Measurements from ENCODE around the gene KIF24.
"Not testable (repeated sequence)": the region's sequence is repeated elsewhere in the genome, so short reads cannot be mapped to it uniquely, and the experiment has no call there.

The KIF24 gene

DNA sequence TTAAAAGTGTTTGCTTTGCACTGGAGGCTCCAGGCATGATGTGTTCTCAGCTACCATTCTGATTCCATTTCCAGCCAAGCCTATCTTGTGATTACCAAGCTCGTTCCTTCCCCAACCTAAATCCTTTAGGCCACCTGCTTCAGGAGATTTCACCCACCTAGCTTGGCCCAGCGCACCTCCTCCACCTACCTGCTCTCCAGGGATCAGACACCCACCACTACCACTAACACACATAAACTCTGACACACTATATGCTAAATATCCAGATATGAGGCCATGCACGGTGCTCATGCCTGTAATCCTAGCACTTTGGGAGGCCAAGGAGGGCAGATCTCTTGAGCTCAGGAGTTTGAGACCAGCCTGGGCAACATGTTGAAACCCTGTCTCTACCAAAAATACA lies 45.3 kb upstream of the KIF24 start:
- TF ChIP-seq, protein P1, sequence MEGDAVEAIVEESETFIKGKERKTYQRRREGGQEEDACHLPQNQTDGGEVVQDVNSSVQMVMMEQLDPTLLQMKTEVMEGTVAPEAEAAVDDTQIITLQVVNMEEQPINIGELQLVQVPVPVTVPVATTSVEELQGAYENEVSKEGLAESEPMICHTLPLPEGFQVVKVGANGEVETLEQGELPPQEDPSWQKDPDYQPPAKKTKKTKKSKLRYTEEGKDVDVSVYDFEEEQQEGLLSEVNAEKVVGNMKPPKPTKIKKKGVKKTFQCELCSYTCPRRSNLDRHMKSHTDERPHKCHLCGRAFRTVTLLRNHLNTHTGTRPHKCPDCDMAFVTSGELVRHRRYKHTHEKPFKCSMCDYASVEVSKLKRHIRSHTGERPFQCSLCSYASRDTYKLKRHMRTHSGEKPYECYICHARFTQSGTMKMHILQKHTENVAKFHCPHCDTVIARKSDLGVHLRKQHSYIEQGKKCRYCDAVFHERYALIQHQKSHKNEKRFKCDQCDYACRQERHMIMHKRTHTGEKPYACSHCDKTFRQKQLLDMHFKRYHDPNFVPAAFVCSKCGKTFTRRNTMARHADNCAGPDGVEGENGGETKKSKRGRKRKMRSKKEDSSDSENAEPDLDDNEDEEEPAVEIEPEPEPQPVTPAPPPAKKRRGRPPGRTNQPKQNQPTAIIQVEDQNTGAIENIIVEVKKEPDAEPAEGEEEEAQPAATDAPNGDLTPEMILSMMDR (IDR thresholded peaks at IDR 0.05; ENCODE audit: extremely low read depth, missing control alignments), result no peak
- no peak for DNase-seq (ENCODE audit: low spot score)

DNA sequence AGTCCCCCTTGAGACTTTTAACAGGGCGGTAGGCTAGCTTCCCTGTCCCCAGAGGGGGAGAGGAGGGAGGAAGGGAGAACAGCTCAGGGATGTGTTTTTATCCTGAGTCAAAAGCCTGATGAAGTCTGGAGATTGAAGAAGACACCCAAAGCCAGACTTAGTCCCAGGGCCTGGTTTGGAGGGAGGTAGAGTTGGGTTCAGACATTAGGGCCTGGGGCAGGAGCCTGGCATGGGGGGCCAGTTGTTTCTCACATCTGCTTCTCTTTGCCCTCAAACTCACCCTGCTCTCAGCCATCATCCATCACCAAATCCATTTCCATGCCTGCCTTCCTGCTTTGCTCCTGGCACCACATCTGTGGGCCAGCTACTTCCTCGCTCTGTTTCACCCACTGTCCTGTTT lies 44.7 kb upstream of the KIF24 start:
- no peak for DNase-seq (ENCODE audit: low spot score)
- TF ChIP-seq, protein P1 (IDR thresholded peaks at IDR 0.05; ENCODE audit: extremely low read depth, missing control alignments), result no peak

DNA sequence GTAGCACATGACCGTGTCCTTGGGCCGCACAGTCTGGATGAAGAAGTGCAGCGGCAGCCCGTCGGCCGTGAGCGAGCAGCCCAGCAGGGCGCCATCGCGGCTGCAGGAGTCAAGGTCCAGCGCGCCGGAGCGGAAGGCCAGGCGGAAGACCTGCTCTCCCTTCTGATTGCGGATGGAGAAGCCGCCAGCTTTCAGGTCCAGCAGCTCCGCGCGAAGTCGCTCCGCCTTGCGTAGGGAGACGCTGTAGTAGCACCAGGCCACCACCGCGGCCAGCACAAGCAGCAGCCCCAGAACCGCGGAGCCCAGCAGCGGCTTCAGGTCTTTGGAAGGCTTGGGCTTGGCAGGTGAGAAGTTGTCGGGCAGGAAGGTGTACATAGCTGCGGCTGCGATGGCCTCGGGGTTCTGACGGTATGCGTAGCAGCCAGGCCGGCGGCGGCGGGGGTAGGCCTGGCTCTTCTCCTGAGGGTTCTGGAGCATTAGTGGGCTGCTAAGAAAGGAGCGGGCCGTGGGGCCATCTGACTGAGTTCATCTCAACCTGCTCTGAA lies 43.5 kb upstream of the KIF24 start:
- no peak for DNase-seq (ENCODE audit: low spot score)
- TF ChIP-seq, protein P1 (IDR thresholded peaks at IDR 0.05; ENCODE audit: extremely low read depth, missing control alignments), result no peak

DNA sequence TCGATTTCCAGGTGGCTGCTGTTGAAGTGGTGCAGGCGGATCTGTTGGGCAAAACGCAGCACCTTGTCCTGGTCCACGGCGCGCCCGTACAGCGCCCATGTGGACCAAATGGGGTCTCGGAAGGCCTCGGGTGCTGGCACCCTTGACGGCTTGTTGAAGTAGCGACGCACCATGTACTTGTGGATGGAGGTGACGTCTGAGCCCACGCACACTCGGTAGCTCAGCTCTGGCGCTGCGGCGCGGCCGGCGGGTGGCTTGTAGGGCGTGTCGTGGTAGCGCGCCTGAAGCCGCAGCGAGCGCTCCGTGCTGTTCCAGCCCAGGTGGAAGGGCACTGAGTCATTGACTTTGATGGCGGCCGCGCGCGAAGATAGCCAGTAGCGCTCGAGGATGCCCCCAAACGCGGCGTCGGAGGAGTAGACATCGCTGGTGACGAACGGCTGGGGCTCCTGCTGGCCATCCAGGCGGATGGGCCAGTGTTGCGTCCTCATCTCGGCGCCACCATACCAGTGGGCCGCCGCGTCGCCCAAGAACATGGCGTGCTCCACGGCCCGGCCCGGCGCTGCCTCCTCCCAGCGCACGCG lies 42.9 kb upstream of the KIF24 start:
- no peak for DNase-seq (ENCODE audit: low spot score)
- TF ChIP-seq, protein P1 (IDR thresholded peaks at IDR 0.05; ENCODE audit: extremely low read depth, missing control alignments), result no peak

DNA sequence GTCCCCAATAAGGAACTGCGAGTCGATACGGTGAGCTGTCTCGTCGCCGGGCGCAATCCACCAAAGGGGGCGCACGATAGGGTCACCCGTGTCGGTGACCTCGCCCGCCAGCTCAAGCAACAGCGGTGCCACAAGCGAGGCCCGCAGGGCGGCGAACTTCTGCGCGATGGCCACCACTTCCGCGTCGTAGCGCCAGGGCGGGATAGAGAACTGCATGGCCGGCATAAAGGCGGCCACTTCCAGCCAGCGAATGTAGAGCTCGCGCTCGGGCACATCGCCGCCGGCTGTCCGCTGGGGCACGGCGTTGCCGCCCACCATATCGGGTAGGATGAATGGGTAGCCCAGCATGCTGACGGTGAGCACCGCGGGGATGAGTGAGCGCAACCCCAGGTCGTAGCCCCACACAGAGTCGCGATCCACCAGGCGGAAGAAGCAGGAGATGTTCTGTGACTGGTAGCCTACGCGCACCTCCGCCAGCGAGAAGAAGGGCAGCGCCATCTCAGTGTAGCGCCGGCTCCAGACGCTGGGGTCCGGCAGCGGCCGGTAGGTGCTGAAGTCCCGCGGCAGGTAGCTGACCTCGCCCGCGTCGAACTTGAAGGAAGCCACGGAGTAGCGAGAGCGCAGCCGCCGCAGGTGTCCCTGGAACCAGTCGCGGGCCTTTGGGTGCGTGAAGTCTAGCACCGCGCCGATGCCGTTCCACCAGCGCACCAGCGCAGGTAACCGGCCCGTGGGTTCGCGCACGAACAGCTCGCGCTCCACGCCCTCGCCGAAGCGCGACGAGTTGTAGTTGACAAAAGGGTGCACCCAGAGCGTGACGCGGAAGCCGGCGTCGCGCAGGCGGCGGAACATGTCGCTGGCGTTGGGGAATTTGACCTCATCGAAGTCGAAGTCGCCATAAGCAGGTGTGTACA lies 42.2 kb upstream of the KIF24 start:
- TF ChIP-seq, protein P1 (IDR thresholded peaks at IDR 0.05; ENCODE audit: extremely low read depth, missing control alignments), result no peak
- DNase-seq (ENCODE audit: low spot score), result no peak

DNA sequence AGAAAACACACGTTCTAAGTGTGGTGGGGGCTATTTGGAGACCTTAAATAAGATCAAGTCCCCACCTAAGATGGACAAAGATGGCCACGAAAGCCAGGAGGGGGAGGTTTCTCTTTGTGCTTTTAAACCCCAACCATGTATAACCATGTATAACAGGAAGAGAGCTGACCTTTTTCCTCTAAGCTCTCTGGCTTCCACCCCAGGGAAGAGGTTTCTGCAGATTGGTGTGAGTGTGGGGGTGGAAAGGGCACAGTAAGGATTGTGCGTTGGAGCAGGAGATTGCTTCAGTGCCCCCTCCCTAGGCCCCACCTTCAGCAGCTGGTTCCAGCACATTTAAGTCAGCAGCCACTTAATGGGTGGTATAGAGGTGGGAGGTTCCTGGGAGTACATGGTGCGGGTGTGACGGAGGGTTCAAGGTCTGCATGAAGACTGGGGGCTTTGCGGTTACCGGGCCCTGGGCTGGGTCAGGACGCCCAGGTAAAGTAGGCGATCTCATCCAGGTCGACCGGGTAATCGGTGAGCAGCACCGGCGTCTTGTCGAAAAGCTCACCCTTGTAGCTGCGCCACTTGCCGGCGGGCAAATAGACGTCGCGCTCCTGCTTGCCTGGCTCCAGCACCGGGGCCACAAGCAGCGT lies 41.4 kb upstream of the KIF24 start:
- TF ChIP-seq, protein P1 (IDR thresholded peaks at IDR 0.05; ENCODE audit: extremely low read depth, missing control alignments), result no peak
- no peak for DNase-seq (ENCODE audit: low spot score)

DNA sequence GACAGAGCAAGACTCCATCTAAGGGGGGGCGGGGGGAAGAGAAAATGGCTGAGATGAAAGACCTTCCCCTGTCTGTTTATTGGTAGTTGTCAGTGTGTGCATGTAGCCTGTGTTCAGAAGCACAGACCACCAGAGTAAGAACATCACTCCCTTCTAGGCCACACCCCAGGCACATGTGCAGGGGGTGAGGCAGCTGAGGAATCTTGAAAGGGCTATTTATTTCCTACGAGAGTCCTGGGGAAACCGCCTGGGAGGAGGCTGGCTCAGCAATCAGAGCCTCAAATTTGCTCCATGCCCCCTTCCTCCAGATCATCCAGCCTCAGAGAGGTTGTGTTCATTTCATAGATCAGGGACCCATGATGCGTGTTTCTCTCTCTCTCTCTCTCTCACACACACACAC lies 40.6 kb upstream of the KIF24 start:
- no peak for DNase-seq (ENCODE audit: low spot score)
- TF ChIP-seq, protein P1 (IDR thresholded peaks at IDR 0.05; ENCODE audit: extremely low read depth, missing control alignments), result no peak

DNA sequence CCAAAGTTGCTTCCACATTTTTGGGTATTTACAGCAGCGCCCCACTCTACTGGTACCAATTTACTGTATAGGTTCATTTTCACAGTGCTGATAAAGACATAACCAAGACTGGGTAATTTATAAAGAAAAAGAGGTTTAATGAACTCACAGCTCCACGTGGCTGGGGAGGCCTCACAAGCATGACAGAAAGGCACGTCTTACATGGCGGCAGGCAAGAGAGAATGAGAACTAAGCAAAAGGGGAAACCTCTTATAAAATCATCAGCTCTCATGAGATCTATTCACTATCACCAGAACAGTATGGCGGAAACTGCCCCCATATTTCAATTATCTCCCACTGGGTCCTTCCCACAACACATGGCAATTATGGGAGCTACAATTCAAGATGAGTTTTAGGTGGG lies 39.7 kb upstream of the KIF24 start:
- DNase-seq (ENCODE audit: low spot score), result not testable (repeated sequence)

DNA sequence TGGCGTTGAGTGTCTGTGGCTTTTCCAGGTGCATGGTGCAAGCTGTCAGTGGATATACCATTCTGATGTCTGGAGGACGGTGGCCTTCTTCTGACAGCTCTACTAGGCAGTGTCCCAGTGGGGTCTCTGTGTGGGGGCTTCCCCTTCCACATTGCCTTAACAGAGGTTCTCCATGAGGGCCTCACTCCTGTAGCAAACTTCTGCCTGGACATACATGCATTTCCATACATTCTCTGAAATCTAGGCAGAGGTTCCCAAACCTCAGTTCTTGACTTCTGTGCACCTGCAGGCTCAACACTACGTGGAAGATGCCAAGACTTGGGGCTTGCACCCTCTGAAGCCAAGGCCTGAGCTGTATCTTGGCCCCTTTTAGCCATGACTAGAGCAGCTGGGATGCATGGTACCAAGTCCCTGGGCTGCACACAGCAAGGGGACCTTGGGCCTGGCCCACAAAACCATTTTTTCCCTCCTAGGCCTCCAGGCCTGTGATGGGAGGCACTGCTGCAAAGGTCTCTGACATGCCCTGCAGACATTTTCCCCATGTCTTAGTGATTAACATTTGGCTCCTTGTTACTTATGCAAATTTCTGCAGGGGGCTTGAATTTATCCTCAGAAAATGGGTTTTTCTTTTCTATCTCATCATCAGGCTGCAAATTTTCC lies 38.8 kb upstream of the KIF24 start:
- not testable (repeated sequence) for DNase-seq (ENCODE audit: low spot score)

Data from GM20000 (cell line).